GM23248 (cell line): ENCODE measurements around the gene SOX5. TPM values are rescaled to one million over a fixed set of nuclear protein-coding genes. Genes with fewer than 3 reads are reported as not detected.

Experiments used
- DNase-seq: peaks from one replicate; pipeline ENCODE4 v3.0.0-alpha.2; 2015
- H2AFZ ChIP-seq: fragments of 200-600 bp; sonication (generic); 2 replicates; pipeline ENCODE4 v1.6.1; 2016; ENCODE audit warnings: antibody characterized with exemption
- H3F3A ChIP-seq: fragments of 200-600 bp; sonication (generic); 2 replicates; pipeline ENCODE4 v1.6.1; 2016; ENCODE audit warnings: mild to moderate bottlenecking, antibody characterized with exemption, mixed run types; ENCODE audit not compliant: insufficient read depth
- H3K27ac ChIP-seq: fragments of 200-600 bp; sonication (generic); 2 replicates; pipeline ENCODE4 v1.5.1; 2016; ENCODE audit warnings: mild to moderate bottlenecking
- H3K27me3 ChIP-seq: fragments of 200-600 bp; sonication (generic); replicated peaks from 2 replicates; pipeline ENCODE4 v1.6.1; 2016; ENCODE audit warnings: mild to moderate bottlenecking; ENCODE audit not compliant: insufficient read depth
- H3K36me3 ChIP-seq: fragments of 200-600 bp; sonication (generic); 2 replicates; pipeline ENCODE4 v1.6.1; 2016; ENCODE audit warnings: low read depth, mild to moderate bottlenecking
- H3K4me1 ChIP-seq: fragments of 200-600 bp; sonication (generic); 2 replicates; pipeline ENCODE4 v1.6.1; 2016; ENCODE audit warnings: mild to moderate bottlenecking; ENCODE audit not compliant: insufficient read depth
- H3K4me2 ChIP-seq: fragments of 200-600 bp; sonication (generic); one replicate; pipeline ENCODE4 v1.6.1; 2016; ENCODE audit warnings: mild to moderate bottlenecking; ENCODE audit not compliant: unreplicated experiment
- H3K4me3 ChIP-seq: fragments of 200-600 bp; sonication (generic); 2 replicates; pipeline ENCODE4 v1.5.1; 2016; ENCODE audit warnings: mild to moderate bottlenecking
- H3K79me2 ChIP-seq: fragments of 200-600 bp; sonication (generic); 2 replicates; pipeline ENCODE4 v1.6.1; 2016; ENCODE audit warnings: mild to moderate bottlenecking; ENCODE audit not compliant: insufficient read depth
- H3K9ac ChIP-seq: fragments of 200-600 bp; sonication (generic); 2 replicates; pipeline ENCODE4 v1.6.1; 2016; ENCODE audit warnings: mild to moderate bottlenecking
- H3K9me2 ChIP-seq: fragments of 200-600 bp; sonication (generic); 2 replicates; pipeline ENCODE4 v1.6.1; 2016; ENCODE audit warnings: mixed run types, mild to moderate bottlenecking, moderate library complexity; ENCODE audit not compliant: insufficient read depth
- H3K9me3 ChIP-seq: fragments of 200-600 bp; sonication (generic); one replicate; pipeline ENCODE4 v1.6.1; 2017; ENCODE audit warnings: low read depth
- H4K20me1 ChIP-seq: fragments of 200-600 bp; sonication (generic); 2 replicates; pipeline ENCODE4 v1.6.0; 2016; ENCODE audit not compliant: insufficient read depth
- EZH2 ChIP-seq: fragments of 200-600 bp; sonication (generic); IDR thresholded peaks from 2 replicates; pipeline ENCODE4 v1.6.1; 2018; ENCODE audit warnings: antibody characterized with exemption, mild to moderate bottlenecking; ENCODE audit not compliant: insufficient read depth, poor library complexity, severe bottlenecking
- EZH2phosphoT487 ChIP-seq: fragments of 200-600 bp; sonication (generic); IDR thresholded peaks from 2 replicates; pipeline ENCODE4 v1.6.1; 2018; ENCODE audit warnings: antibody characterized with exemption, moderate library complexity, mild to moderate bottlenecking, low read depth; ENCODE audit not compliant: insufficient read depth
- WGBS, 2 experiments: methylation state at CpG; one replicate each; pipeline ENCODE4 v1.1.6; 2015 to 2017; ENCODE audit warnings: low lambda C conversion rate in 2 of 2, low coverage in 1 of 2; ENCODE audit errors: missing lambda C conversion rate in 2 of 2; 5-methylcytosine and 5-hydroxymethylcytosine counted together
- in situ Hi-C: fragments of 300-500 bp; cut with MboI; formaldehyde crosslinking; loops from 2 replicates; pipeline ENCODE4 v1.15.0; 2020
- polyA plus RNA-seq: library from polyadenylated mRNA; unstranded; fragments of >200 nt; fragmentation: Nextera tagmentation; extraction: Ambion mirVana; gene quantifications from 2 replicates; pipeline ENCODE4 v1.2.1, GENCODE V29; 2016
- total RNA-seq: library from RNA; depleted of rRNA; stranded (reverse); fragments of >200 nt; shearing (Covaris generic); gene quantifications from 2 replicates; pipeline ENCODE4 v1.2.3, GENCODE V29; 2014

Gene SOX5
- total and polyA plus RNA-seq, 2 experiments from 2014 or later, result not detected

DNA sequence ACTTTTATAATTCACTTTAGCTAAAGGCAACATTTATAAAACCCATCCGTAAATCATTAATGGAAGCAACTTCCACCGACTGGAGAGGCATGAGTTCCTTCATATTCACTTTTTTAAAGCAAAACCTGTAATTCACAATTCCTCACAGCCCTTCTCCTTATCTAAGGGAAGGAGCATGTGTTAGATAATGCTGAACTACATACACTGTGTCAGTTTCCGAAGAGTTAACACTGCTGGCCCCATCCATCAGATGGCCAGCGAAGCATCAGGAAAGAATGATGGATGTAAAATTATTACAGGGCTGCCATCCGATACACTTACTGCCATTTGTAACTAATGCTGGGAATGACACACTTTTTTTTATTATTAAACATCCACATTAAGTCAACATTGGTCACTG lies 392.8 kb downstream of the SOX5 start:
- WGBS, 2 experiments, result 36% methylated on average over 5 of the region's 5 CpGs
- Histone ChIP-seq H2AFZ (no peak overlapping the region), H4K20me1 (no peaks in the 10 kb centered on the region), H3K4me2 (no peak overlapping the region), H3K9me3 (no peaks in the 10 kb centered on the region), H3K9me2 (no peaks in the 10 kb centered on the region), H3K4me1 (no peaks in the 10 kb centered on the region), H3K27me3 (no peaks in the 10 kb centered on the region), H3K9ac (no peak overlapping the region), H3K36me3 (no peaks in the 10 kb centered on the region), H3K27ac (no peak overlapping the region), H3F3A (no peaks in the 10 kb centered on the region), H3K79me2 (no peaks in the 10 kb centered on the region), H3K4me3 (no peak overlapping the region)
- in situ Hi-C loops, result no loop called here
- no peak for DNase-seq
- TF ChIP-seq EZH2 (no peak), EZH2phosphoT487 (no peak)

DNA sequence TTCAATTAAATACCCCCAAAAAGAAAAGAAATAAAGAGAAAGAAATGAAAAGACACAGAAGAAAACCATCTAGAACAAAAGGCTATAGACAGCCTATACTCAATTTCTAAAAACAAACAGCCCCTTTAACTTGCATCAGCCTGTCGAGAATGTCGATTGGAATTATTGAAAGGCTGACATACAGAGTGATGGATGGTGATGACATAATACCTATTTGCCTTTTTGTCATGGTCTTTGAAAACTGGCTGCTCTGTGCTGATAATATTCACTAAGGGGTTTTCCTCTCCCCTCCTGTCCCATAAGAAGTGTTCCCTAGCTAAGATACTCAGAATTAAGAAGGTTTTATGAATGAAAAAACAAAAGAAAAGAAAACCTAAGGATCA lies 393.7 kb downstream of the SOX5 start:
- no peak overlapping the region for H3K4me2 ChIP-seq
- WGBS, 2 experiments, result 13 to 16% methylated on average over 2 of the region's 2 CpGs
- no peak for DNase-seq

DNA sequence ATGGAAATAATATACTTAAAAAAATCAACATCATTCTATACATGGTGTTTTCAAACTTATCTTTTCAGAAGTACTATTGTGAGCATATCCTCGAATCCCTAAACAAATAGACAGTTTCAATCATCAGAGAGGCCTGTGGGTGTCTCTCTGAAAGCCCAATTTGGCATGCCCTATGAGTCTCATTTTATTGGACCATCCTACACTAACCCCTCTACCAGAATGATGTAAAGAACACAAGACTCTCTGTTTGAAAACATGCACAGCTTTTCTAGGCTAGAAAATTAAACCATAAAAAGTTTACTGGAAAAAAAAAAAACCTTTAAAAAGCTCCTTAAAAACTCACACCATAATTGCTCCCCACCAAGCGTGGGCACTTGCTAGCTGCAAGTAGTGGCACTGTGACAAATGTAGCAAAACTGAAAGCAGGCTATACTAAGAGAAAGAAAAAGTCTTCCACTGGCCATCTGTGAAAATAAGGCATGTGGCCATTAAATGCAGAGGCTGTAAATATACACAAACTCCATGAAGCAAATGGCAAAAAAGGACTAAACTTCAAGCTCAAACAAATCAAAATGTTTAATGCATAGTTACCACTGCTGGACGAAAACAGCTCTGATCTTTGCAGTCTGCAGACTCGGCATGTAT lies 394.2 kb downstream of the SOX5 start:
- no peak overlapping the region for H3K27ac ChIP-seq
- no peaks in the 10 kb centered on the region for H3K9me3 ChIP-seq
- H3K9ac ChIP-seq, result no peak overlapping the region
- H3K4me1 ChIP-seq, result no peaks in the 10 kb centered on the region
- no peak for DNase-seq
- H3F3A ChIP-seq, result no peaks in the 10 kb centered on the region
- H3K9me2 ChIP-seq, result no peaks in the 10 kb centered on the region
- no peaks in the 10 kb centered on the region for H3K36me3 ChIP-seq
- H3K4me2 ChIP-seq, result no peak overlapping the region
- TF ChIP-seq EZH2phosphoT487 (no peak), EZH2 (no peak)
- 11 to 14% methylated on average over 4 of the region's 4 CpGs for WGBS, 2 experiments
- no peaks in the 10 kb centered on the region for H3K79me2 ChIP-seq
- H3K4me3 ChIP-seq, result no peak overlapping the region
- no peaks in the 10 kb centered on the region for H3K27me3 ChIP-seq
- H2AFZ ChIP-seq, result no peak overlapping the region
- no peaks in the 10 kb centered on the region for H4K20me1 ChIP-seq
- in situ Hi-C loops, result no loop called here

More for the DNA sequence above, 393.7 kb downstream of the SOX5 start:
- no peak overlapping the region for H2AFZ ChIP-seq
- H3K36me3 ChIP-seq, result no peaks in the 10 kb centered on the region
- H3K79me2 ChIP-seq, result no peaks in the 10 kb centered on the region
- H3K4me1 ChIP-seq, result no peaks in the 10 kb centered on the region
- no peaks in the 10 kb centered on the region for H3K9me3 ChIP-seq
- TF ChIP-seq EZH2phosphoT487, result no peak
- TF ChIP-seq EZH2, result no peak
- no peaks in the 10 kb centered on the region for H3F3A ChIP-seq
- H4K20me1 ChIP-seq, result no peaks in the 10 kb centered on the region
- H3K27ac ChIP-seq, result no peak overlapping the region
- no peak overlapping the region for H3K9ac ChIP-seq
- H3K4me3 ChIP-seq, result no peak overlapping the region
- in situ Hi-C loops, result no loop called here
- no peaks in the 10 kb centered on the region for H3K27me3 ChIP-seq
- no peaks in the 10 kb centered on the region for H3K9me2 ChIP-seq

DNA sequence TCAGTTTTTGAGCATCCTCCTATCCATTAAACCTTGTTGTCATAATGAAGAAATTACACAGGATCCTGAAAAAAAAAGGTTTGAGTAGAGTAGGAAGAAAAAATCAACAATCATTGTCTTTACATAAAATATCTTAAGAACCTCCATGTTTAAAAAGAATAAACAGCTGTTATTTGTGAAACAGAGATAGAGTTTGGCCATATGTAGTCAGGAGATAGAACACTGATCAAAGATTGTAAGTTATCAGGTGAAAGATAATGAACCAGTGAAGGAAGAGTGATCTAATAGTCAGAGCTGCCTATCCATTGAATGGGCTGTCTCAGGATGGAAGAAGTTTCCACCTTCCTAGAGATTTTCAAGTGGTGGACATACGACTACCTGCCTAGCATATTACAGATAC lies 397.1 kb downstream of the SOX5 start:
- in situ Hi-C loops, result no loop called here
- Histone ChIP-seq H2AFZ (no peak overlapping the region), H3K9me3 (no peaks in the 10 kb centered on the region)

DNA sequence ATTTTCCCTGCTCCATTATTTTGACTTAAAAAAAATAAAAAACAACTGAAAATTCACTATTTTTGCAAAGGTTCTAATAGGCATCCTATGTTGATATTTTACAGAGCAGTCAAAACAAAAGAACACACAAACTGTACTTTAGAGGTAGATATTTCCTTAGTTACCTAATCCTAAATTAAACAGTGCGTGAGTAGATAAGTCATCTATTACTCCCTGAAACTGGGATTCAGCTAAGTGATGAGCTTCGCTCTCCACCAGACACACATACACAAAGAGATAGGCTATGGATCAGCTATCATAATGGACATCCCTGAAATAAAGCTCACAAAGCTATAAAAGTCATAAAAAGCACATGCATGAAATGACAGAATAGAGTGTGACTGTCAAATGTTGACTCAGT lies 398.7 kb downstream of the SOX5 start:
- Histone ChIP-seq H3K9ac (no peak overlapping the region), H3K36me3 (no peaks in the 10 kb centered on the region), H3K27ac (no peak overlapping the region), H2AFZ (no peak overlapping the region), H3K9me3 (no peaks in the 10 kb centered on the region), H3K4me3 (no peak overlapping the region), H3K27me3 (no peaks in the 10 kb centered on the region), H3K4me1 (no peaks in the 10 kb centered on the region), H3K4me2 (no peak overlapping the region), H4K20me1 (no peaks in the 10 kb centered on the region), H3F3A (no peaks in the 10 kb centered on the region), H3K79me2 (no peaks in the 10 kb centered on the region), H3K9me2 (no peaks in the 10 kb centered on the region)
- no peak for DNase-seq
- no peak for TF ChIP-seq EZH2
- no peak for TF ChIP-seq EZH2phosphoT487
- 40 to 47% methylated on average over 2 of the region's 2 CpGs for WGBS, 2 experiments
- in situ Hi-C loops, result no loop called here

More for the DNA sequence above, 397.1 kb downstream of the SOX5 start:
- Histone ChIP-seq H3F3A (no peaks in the 10 kb centered on the region), H3K79me2 (no peaks in the 10 kb centered on the region), H3K4me1 (no peaks in the 10 kb centered on the region), H3K9me2 (no peaks in the 10 kb centered on the region), H3K36me3 (no peaks in the 10 kb centered on the region), H3K4me2 (no peak overlapping the region), H3K27ac (no peak overlapping the region), H3K9ac (no peak overlapping the region), H3K4me3 (no peak overlapping the region), H3K27me3 (no peaks in the 10 kb centered on the region), H4K20me1 (no peaks in the 10 kb centered on the region)
- 0 to 8% methylated on average over 1 of the region's 1 CpG for WGBS, 2 experiments
- TF ChIP-seq EZH2 (no peak), EZH2phosphoT487 (no peak)
- no peak for DNase-seq
